GM19239 (cell line): ENCODE data around the gene OR2K2.
"Not testable (repeated sequence)": the region's sequence is repeated elsewhere in the genome, so short reads cannot be mapped to it uniquely, and the experiment has no call there.

ENCODE experiments used
- DNase-seq: peaks from one replicate; pipeline ENCODE4 v3.0.0; 2011; ENCODE audit warnings: low spot score; ENCODE audit not compliant: insufficient read length
- FAIRE-seq: peaks from 2 replicates; lab custom pipeline; 2011; peaks lifted over from hg19 to GRCh38; lab: Jason Lieb, UNC

Gene OR2K2, protein sequence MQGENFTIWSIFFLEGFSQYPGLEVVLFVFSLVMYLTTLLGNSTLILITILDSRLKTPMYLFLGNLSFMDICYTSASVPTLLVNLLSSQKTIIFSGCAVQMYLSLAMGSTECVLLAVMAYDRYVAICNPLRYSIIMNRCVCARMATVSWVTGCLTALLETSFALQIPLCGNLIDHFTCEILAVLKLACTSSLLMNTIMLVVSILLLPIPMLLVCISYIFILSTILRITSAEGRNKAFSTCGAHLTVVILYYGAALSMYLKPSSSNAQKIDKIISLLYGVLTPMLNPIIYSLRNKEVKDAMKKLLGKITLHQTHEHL

GRCh38 chr9:111330124-111330523 lies at the start of gene OR2K2:
TSS of gene OR2K2 (minus strand) at chr9:111330224. CDS start at chr9:111328433, 1,791 bp downstream.
- DNase-seq (no peak), FAIRE-seq (no peak)

DNA sequence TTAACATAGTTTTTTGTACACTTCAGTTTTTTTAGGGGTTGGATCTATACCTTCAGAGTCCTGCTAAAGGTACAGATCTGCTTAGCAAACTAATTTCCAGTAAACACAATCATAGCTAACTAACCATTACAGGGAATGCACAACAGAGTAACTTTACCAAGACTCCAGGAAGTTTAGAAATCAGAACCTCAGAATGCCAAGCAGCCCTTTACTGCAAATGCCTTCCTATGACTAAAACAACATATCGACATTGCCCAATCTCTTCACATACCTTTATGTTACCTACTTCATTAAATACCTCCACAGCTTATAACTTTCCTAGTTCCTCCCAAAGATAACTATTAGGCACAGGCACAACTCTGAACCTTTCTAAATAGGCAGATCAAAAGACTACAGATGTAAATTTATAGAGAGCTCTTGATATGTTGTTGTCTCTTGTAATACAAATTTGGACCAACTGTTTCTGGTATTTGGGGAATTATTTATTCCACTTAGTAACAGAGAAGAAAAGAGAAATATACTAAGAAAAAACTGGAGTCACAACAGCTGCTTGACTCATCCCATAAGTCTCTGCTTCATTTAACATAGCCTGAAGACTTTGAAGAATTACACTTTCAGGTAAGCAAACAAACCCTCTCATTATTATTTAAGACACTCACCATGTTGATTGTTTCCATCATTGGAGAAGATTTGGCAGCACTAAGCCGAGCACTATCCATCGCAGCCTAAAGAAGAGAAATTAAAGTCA lies 46.0 kb upstream of the OR2K2 start:
- FAIRE-seq: no peak

GRCh38 chr9:111375062-111375461 lies 45.0 kb upstream of the OR2K2 start:
- DNase-seq (no peak), FAIRE-seq (no peak)

More for the DNA sequence above, 46.0 kb upstream of the OR2K2 start:
- DNase-seq: no peak

DNA sequence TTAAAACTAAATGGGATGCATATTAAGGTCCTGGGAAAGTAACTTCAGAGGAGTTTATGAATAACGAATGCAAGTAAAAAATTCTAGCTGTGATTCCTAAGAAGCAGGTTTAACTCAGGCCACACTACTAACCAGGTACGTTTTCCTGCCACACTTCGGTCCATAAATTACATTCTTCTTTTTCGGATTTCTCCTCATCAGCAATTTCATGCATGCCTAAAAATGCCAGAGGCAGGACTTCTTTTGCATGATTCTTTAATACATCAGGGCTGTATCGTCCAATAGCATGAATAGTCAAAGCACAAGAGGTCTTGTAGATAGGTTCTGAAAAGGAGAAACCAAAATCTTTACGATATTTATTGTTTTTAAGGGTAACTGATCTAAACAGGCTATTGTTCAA lies 42.3 kb upstream of the OR2K2 start:
- DNase-seq (no peak), FAIRE-seq (no peak)

GRCh38 chr9:111366978-111367377 lies 37.0 kb upstream of the OR2K2 start:
- FAIRE-seq: no peak
- DNase-seq: no peak

GRCh38 chr9:111362526-111362925 lies 32.5 kb upstream of the OR2K2 start:
- DNase-seq (no peak), FAIRE-seq (no peak)

DNA sequence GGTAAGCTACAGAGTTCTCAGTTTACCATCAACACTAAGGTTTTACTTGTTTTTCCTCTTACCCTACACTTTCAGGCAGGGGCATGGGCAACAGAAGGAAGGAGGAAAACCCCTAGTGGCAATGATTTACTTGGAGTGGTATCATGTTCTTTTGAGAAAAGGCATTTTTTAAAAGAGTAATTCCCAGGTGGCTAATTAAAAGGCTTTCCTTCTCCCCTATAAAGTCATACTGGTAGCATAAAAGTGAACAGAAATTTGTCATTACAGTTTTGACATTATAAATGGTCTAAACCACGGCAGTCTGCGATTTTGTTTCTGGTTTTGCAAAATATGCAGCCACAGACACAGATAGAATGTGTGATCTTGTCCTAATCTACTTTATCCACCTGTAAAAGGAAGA lies 30.9 kb upstream of the OR2K2 start:
- FAIRE-seq (no peak), DNase-seq (no peak)

DNA sequence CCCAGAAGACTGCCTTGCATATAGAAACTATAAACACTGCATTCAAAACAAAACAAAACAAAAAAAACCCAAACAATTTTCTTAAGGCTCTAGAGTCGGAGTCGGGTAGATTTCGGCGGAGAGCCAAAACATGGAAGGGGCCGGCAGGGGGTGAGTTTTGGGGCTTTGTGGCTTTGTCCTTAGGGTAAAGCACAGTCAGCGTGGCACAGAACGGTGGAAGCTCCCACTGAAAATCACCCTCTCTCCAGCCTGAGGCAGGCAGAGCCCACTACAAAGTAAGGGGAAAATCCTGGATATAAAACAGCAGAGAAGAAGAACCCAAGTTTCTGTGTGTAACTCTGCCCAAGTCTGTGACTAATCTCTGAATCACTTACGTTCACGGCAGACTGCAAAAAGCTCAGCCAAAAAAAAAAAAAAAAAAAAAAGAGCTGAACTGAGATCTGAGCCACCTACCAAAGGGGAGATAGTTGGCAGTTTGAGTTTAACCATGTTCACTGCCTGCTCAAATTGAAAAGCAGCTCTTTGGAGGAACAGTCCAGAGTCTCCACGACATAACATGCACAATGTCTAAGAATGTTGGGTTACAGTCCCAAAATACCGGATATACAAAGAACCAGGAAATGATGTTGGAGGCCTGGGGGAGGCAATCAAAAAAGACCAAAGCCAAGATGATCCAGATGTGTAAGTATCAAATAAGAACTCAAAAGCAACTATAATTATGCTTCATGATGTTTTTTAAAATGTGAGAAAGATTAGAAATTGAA lies 26.6 kb upstream of the OR2K2 start:
- no peak for DNase-seq

DNA sequence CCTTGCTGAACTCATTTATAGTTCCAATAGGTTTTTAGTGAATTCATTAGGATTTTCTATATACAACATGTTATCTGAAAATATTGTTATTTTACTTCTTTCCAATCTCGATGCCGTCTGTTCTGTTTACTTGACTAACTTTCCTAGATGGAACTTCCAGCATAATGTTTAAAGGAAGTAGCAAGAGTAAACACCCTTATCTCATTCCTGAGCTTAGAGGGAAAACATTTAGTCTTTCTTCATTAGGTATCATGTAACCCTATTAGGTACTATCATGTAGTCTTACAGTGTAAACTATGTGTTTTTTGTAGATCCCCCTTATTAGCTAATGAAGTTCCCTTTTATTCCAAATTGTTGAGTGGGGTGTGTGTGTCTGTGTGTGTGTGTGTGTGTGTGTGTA lies 22.5 kb upstream of the OR2K2 start:
- DNase-seq (no peak), FAIRE-seq (no peak)

More for the DNA sequence above, 26.6 kb upstream of the OR2K2 start:
- FAIRE-seq: no peak

- FAIRE-seq: no peak
- no peak for DNase-seq
Observed at GRCh38 chr9:111350556-111350955, 20.5 kb upstream of the OR2K2 start.

DNA sequence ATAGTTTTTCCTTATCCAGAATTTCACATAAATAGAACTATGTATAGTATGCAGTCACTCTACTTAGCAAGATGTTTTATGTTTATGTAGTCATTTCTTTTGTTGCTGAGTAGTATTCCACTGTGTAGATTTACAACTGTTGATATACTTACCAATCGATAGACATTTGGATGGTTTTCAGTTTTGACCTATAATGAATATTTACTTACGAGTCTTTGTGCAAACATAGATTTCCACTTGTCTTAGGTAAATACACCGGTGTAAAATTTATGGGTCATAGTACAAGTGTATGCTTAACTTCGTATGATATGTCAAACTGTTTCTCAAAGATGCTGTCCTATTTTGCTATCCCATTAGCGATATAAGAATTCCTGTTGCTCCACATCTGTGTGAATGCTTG lies 19.7 kb upstream of the OR2K2 start:
- FAIRE-seq: no peak

DNA sequence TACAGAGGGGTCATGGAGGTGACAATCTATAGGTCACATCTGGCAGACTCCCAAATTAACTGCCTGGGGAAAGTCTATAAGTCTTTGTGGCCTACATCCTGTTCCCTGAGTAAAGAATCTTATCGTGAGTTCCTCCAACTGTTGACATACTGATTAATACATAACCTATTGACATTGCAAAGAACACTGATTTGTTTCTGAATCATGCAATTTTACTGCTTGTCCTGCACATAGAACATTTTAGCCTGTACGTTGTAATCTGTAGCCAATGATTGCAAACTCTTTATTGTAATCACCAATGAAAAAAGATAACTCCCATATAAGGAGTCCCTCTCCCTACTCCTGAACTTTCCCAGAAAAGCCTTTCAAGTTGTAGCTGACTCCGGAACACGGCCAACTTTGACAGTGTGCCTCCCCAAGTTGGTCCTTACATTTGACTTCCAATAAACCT lies 18.8 kb upstream of the OR2K2 start:
- no peak for DNase-seq
- FAIRE-seq: no peak

More for the DNA sequence above, 19.7 kb upstream of the OR2K2 start:
- no peak for DNase-seq

DNA sequence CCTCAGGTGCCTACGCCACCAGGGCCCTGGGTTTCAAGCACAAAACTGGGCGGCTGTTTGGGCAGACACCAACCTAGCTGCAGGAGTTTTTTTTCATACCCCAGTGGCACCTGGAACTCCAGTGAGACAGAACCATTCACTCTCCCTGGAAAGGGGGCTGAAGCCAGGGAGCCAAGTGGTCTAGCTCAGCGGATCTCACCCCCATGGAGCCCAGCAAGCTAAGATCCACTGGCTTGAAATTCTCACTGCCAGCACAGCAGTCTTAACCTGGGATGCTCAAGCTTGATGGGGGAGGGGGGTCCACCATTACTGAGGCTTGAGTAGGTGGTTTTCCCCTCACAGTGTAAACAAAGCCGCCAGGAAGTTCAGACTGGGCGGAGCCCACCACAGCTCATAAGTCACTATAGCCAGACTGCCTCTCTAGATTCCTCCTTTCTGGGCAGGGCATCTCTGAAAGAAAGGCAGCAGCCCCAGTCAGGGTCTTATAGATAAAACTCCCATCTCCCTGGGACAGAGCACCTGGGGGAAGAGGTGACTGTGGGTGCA lies 4.4 kb upstream of the OR2K2 start:
- not testable (repeated sequence) for DNase-seq, FAIRE-seq

GRCh38 chr9:111320631-111321030 lies 9.4 kb downstream of the OR2K2 start:
- FAIRE-seq (no peak), DNase-seq (no peak)

- FAIRE-seq (no peak), DNase-seq (no peak)
Observed at GRCh38 chr9:111316796-111317195, 13.2 kb downstream of the OR2K2 start.

DNA sequence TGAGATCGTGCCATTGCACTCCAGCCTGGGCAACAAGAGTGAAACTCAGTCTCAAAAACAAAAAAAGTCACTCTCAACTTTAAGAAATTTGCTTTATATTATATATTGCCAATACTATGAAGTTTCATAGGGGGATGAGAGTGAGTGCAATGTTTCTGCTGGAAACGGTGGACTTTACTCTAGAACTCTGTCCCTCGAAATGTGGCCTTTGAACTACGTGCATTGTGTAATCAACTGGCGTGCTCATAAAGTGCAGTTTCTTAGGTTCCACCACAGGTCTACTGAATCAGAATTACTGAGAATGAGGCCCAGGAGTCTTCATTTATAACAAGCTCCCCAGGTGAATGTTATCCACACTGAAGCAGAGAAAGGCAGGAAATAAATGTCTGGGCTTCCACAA lies 24.1 kb downstream of the OR2K2 start:
- FAIRE-seq: no peak
- no peak for DNase-seq

GRCh38 chr9:111304000-111304399 lies 26.0 kb downstream of the OR2K2 start:
- FAIRE-seq: not testable (repeated sequence)

GRCh38 chr9:111301195-111301594 lies 28.8 kb downstream of the OR2K2 start:
- FAIRE-seq (no peak), DNase-seq (no peak)

More at GRCh38 chr9:111304000-111304399, 26.0 kb downstream of the OR2K2 start:
- DNase-seq: not testable (repeated sequence)

GRCh38 chr9:111300140-111300735 lies 29.8 kb downstream of the OR2K2 start:
- no peak for FAIRE-seq
- no peak for DNase-seq

- DNase-seq, FAIRE-seq: not testable (repeated sequence)
Observed at GRCh38 chr9:111299599-111299966, 30.4 kb downstream of the OR2K2 start.
